NCI-H2107 treated with DMSO at 0.1 percent for 48 hours (cell line): ENCODE data around the gene CMC1.

Experiments
- DNase-seq: peaks from one replicate; lab custom pipeline; 2025; ENCODE audit not compliant: unreplicated experiment; lab: John Stamatoyannopoulos, UW

Gene CMC1

GRCh38 chr3:28349469-28350000 lies 108.1 kb downstream of the CMC1 start:
- DNase-seq = no peak
